Measurements from ENCODE around the gene NF1.

DNA sequence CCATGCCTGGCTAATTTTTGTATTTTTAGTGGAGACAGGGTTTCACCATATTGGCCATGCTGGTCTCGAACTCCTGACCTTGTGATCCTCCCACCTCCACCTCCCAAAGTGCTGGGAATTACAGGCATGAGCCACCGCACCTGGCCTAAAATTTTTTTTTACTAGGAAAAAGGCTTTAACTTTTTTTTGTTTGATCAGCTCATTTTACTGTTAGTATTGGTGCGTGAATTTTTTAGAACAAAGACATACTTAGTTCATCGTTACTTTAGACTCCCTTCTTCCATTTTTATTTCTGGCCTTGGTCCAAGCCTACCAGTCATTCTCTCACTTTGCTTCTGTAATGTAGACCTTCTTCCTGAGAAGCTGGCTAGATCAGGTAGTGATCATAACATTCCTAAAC is 271.3 kb downstream of the NF1 start:
- TF ChIP-seq TP53 (CRISPR knock-in tag; IDR thresholded peaks at IDR 0.05), result no peak
- no peak for TF ChIP-seq TCF7 (CRISPR knock-in tag; IDR thresholded peaks at IDR 0.05; ENCODE audit: low read depth)
- TF ChIP-seq, protein P1, sequence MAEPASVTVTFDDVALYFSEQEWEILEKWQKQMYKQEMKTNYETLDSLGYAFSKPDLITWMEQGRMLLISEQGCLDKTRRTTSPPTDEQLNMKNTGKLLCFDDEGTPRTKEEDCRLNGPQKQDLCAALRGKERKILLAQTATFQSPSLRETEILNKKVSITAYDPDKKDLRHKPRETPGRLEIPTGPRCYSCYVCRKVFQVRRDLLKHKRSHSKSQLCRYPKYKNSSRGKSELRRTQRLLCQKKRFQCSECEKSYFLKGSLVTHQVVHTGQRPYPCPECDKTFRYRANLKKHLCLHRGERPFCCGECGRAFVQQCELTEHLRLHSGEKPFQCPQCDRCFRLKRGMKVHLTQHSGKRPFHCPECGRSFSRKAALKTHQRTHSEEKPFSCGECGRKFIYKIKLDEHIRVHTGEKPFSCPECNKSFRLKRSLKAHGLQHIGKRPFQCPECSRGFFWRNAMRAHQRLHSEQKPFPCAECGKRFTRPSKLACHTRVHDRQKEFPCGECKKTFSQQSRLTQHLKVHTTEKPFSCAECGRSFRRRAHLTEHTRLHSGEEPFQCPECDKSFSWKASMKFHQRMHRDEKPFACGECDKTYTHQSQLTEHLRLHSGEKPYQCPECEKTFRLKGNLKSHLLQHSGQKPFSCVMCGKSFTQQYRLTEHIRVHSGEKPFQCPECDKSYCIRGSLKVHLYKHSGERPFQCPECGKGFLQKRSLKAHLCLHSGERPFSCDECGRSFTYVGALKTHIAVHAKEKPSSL (CRISPR knock-in tag; conservative IDR thresholded peaks at IDR 0.05), result no peak
